H9 (cell line): ENCODE measurements around the gene ZNF878. TPM values are rescaled to one million over a fixed set of nuclear protein-coding genes. Genes with fewer than 3 reads are reported as not detected.

ENCODE experiments used
- DNase-seq: peaks from one replicate; pipeline ENCODE4 v3.0.0-alpha.2; 2017
- H2AFZ ChIP-seq: one replicate; pipeline ENCODE4 v1.6.1; 2013; ENCODE audit warnings: mild to moderate bottlenecking, low read length, control low read depth, moderate library complexity
- H2AK5ac ChIP-seq: 2 replicates; pipeline ENCODE4 v1.6.1; 2013; ENCODE audit warnings: low read length, control low read depth, mixed read lengths; ENCODE audit not compliant: insufficient read length
- H2BK120ac ChIP-seq: one replicate; pipeline ENCODE4 v1.6.1; 2013; ENCODE audit warnings: low read depth, mild to moderate bottlenecking, low read length, control low read depth, inconsistent platforms; ENCODE audit not compliant: poor library complexity, severe bottlenecking
- H2BK12ac ChIP-seq: 2 replicates; pipeline ENCODE4 v1.6.1; 2013; ENCODE audit warnings: low read length, control low read depth, mixed read lengths, low read depth; ENCODE audit not compliant: insufficient read length
- H2BK15ac ChIP-seq: 2 replicates; pipeline ENCODE4 v1.6.1; 2013; ENCODE audit warnings: low read depth, low read length, control low read depth
- H2BK20ac ChIP-seq: one replicate; pipeline ENCODE4 v1.6.1; 2013; ENCODE audit warnings: low read depth, mild to moderate bottlenecking, low read length, control low read depth, inconsistent platforms; ENCODE audit not compliant: poor library complexity, severe bottlenecking
- H2BK5ac ChIP-seq: 2 replicates; pipeline ENCODE4 v1.6.1; 2013; ENCODE audit warnings: low read length, control low read depth, mixed read lengths; ENCODE audit not compliant: insufficient read length
- H3K14ac ChIP-seq: 2 replicates; pipeline ENCODE4 v1.6.1; 2013; ENCODE audit warnings: low read length, control low read depth; ENCODE audit not compliant: insufficient read depth
- H3K18ac ChIP-seq: 2 replicates; pipeline ENCODE4 v1.6.1; 2013; ENCODE audit warnings: low read depth, mild to moderate bottlenecking, mixed read lengths, low read length, control low read depth; ENCODE audit not compliant: insufficient read length
- H3K23ac ChIP-seq: 2 replicates; pipeline ENCODE4 v1.6.1; 2013; ENCODE audit warnings: low read length, control low read depth, mixed read lengths, low read depth; ENCODE audit not compliant: insufficient read length
- H3K23me2 ChIP-seq: 2 replicates; pipeline ENCODE4 v1.6.1; 2013; ENCODE audit warnings: low read depth, mild to moderate bottlenecking, mixed read lengths, low read length, control low read depth; ENCODE audit not compliant: insufficient read length, poor library complexity, severe bottlenecking
- H3K27ac ChIP-seq: 2 replicates; pipeline ENCODE4 v1.5.1; 2013; ENCODE audit warnings: low read length, control low read depth, mixed read lengths, low read depth; ENCODE audit not compliant: insufficient read length
- H3K27me3 ChIP-seq: 2 replicates; pipeline ENCODE4 v1.6.1; 2013; ENCODE audit warnings: low read length, control low read depth, inconsistent platforms; ENCODE audit not compliant: insufficient read depth
- H3K4ac ChIP-seq: 2 replicates; pipeline ENCODE4 v1.6.1; 2013; ENCODE audit warnings: low read depth, mild to moderate bottlenecking, control low read depth, inconsistent platforms, low read length, moderate library complexity
- H3K4me1 ChIP-seq: 2 replicates; pipeline ENCODE4 v1.6.1; 2013; ENCODE audit warnings: low read length, control low read depth, inconsistent platforms; ENCODE audit not compliant: insufficient read depth
- H3K4me2 ChIP-seq: 2 replicates; pipeline ENCODE4 v1.6.1; 2013; ENCODE audit warnings: low read length, control low read depth, mixed read lengths; ENCODE audit not compliant: insufficient read length, insufficient read depth
- H3K56ac ChIP-seq: 2 replicates; pipeline ENCODE4 v1.6.1; 2013; ENCODE audit warnings: low read depth, mild to moderate bottlenecking, mixed read lengths, low read length, control low read depth; ENCODE audit not compliant: insufficient read length
- H3K79me1 ChIP-seq: 2 replicates; pipeline ENCODE4 v1.6.1; 2013; ENCODE audit warnings: low read depth, mild to moderate bottlenecking, moderate library complexity, low read length, control low read depth, inconsistent platforms; ENCODE audit not compliant: insufficient read depth, poor library complexity, severe bottlenecking
- H3K79me2 ChIP-seq: 2 replicates; pipeline ENCODE4 v1.6.1; 2013; ENCODE audit warnings: low read length, control low read depth, inconsistent platforms; ENCODE audit not compliant: insufficient read depth
- H3K9ac ChIP-seq: 2 replicates; pipeline ENCODE4 v1.6.1; 2013; ENCODE audit warnings: low read length, control low read depth, mixed read lengths; ENCODE audit not compliant: insufficient read length; ENCODE audit errors: extremely low read depth
- H3K9me3 ChIP-seq: one replicate; pipeline ENCODE4 v1.6.1; 2013; ENCODE audit warnings: low read depth, low read length, inconsistent platforms; ENCODE audit not compliant: control insufficient read depth
- H3T11ph ChIP-seq: one replicate; pipeline ENCODE4 v1.6.1; 2013; ENCODE audit warnings: mild to moderate bottlenecking, low read length, control low read depth, inconsistent platforms
- H4K20me1 ChIP-seq: one replicate; pipeline ENCODE4 v1.6.1; 2013; ENCODE audit not compliant: control insufficient read depth, insufficient read length, insufficient read depth
- H4K5ac ChIP-seq: 2 replicates; pipeline ENCODE4 v1.6.1; 2013; ENCODE audit warnings: low read depth, mild to moderate bottlenecking, mixed read lengths, low read length, control low read depth; ENCODE audit not compliant: insufficient read length
- H4K8ac ChIP-seq: replicated peaks from 2 replicates; pipeline ENCODE4 v1.6.1; 2013; ENCODE audit warnings: low read length, control low read depth, mixed read lengths, low read depth; ENCODE audit not compliant: insufficient read length
- H4K91ac ChIP-seq: 2 replicates; pipeline ENCODE4 v1.6.1; 2013; ENCODE audit warnings: low read depth, mild to moderate bottlenecking, moderate library complexity, mixed read lengths, low read length, control low read depth; ENCODE audit not compliant: insufficient read length
- H3K27ac Mint-ChIP-seq, 3 experiments: 2 replicates in 2 of 3; 3 replicates in 1 of 3; pipeline ENCODE4 v1.8.0; 2020 to 2021; ENCODE audit warnings: mixed read lengths in 3 of 3, mild to moderate bottlenecking in 1 of 3, moderate library complexity in 1 of 3
- H3K27me3 Mint-ChIP-seq: 2 replicates; pipeline ENCODE4 v1.8.0; 2021; ENCODE audit warnings: low read depth, mild to moderate bottlenecking, moderate library complexity, mixed read lengths
- H3K36me3 Mint-ChIP-seq, 3 experiments: 2 replicates in 2 of 3; 3 replicates in 1 of 3; pipeline ENCODE4 v1.8.0; 2020 to 2021; ENCODE audit warnings: low read depth in 3 of 3, mixed read lengths in 3 of 3; ENCODE audit not compliant: insufficient read depth in 1 of 3
- H3K4me1 Mint-ChIP-seq, 2 experiments: 2 replicates each; pipeline ENCODE4 v1.8.0; 2020; ENCODE audit warnings: mixed read lengths in 2 of 2
- H3K4me3 Mint-ChIP-seq, 2 experiments: 2 replicates in 1 of 2; 3 replicates in 1 of 2; pipeline ENCODE4 v1.8.0; 2020 to 2021; ENCODE audit warnings: mild to moderate bottlenecking in 2 of 2, mixed read lengths in 2 of 2, moderate library complexity in 1 of 2
- H3K9me3 Mint-ChIP-seq, 2 experiments: 2 replicates in 1 of 2; 3 replicates in 1 of 2; pipeline ENCODE4 v1.8.0; 2020; ENCODE audit warnings: mild to moderate bottlenecking in 2 of 2, mixed read lengths in 2 of 2, moderate library complexity in 1 of 2
- WGBS: extraction: QIAGEN DNeasy Blood & Tissue Kit; methylation state at CpG from one replicate; pipeline ENCODE4 v1.1.7; 2013; ENCODE audit warnings: missing lambda C conversion rate, low lambda C conversion rate, mixed read lengths; ENCODE audit not compliant: insufficient read length; ENCODE audit errors: extremely low coverage; 5-methylcytosine and 5-hydroxymethylcytosine counted together
- total RNA-seq: library from RNA; stranded (reverse); gene quantifications from 2 replicates; pipeline ENCODE4 v1.2.1, GENCODE V29; 2021
- TF ChIP-seq, protein P1 (sequence below): fragments of 200-600 bp; sonication (generic); conservative IDR thresholded peaks from 3 replicates; pipeline ENCODE4 v1.8.0; 2021; ENCODE audit warnings: antibody characterized with exemption, mild to moderate bottlenecking

ZNF878 gene
- total RNA-seq, 1 experiment from 2014 or later: 5.4 TPM

DNA sequence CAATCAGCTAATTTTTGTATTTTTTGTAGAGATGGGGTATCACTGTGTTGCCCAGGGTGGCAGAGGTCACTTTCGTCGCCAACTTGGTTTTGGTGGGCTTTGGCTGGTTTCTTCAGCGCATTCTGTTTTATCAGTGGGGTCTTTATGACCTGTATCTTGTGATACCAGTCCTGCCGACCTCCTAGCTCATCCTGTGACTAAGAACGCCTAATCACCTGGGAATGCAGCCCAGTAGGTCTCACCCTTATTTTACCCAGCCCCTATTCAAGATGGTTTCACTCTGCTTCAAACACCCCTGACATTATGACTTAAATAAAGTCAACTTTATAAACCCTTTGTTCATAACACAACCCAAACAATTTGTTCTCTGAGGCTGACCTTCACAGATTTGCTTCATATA lies 3.0 kb upstream of the ZNF878 start:
- H3K9me3 Mint-ChIP-seq: peaks cover 6% of the 10 kb centered on the region in 2 experiments
- TF ChIP-seq, protein P1, sequence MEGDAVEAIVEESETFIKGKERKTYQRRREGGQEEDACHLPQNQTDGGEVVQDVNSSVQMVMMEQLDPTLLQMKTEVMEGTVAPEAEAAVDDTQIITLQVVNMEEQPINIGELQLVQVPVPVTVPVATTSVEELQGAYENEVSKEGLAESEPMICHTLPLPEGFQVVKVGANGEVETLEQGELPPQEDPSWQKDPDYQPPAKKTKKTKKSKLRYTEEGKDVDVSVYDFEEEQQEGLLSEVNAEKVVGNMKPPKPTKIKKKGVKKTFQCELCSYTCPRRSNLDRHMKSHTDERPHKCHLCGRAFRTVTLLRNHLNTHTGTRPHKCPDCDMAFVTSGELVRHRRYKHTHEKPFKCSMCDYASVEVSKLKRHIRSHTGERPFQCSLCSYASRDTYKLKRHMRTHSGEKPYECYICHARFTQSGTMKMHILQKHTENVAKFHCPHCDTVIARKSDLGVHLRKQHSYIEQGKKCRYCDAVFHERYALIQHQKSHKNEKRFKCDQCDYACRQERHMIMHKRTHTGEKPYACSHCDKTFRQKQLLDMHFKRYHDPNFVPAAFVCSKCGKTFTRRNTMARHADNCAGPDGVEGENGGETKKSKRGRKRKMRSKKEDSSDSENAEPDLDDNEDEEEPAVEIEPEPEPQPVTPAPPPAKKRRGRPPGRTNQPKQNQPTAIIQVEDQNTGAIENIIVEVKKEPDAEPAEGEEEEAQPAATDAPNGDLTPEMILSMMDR: no peak

More for the DNA sequence above, 3.0 kb upstream of the ZNF878 start:
- H3K23ac ChIP-seq: no peak overlapping the region
- H2BK20ac ChIP-seq: no peak overlapping the region
- no peak overlapping the region for H2BK15ac ChIP-seq
- H3K4ac ChIP-seq: no peak overlapping the region
- no peak overlapping the region for H4K8ac ChIP-seq
- no peak for DNase-seq
- H3K14ac ChIP-seq: no peak overlapping the region
- no peak overlapping the region for H2AFZ ChIP-seq
- WGBS: no CpG with 5 or more reads among the region's 5 CpGs
- no peak overlapping the region for H2BK120ac ChIP-seq
- Mint-ChIP-seq H3K27ac (no peak overlapping the region), H3K4me1 (peaks cover 12 to 23% of the 10 kb centered on the region in 2 experiments), H3K36me3 (peaks cover 0 to 2% (median 0%) of the 10 kb centered on the region in 3 experiments; a peak in 2 of 7 replicates), H3K27me3 (peaks cover 24% of the 10 kb centered on the region), H3K4me3 (no peak overlapping the region)
- no peak overlapping the region for H2BK5ac ChIP-seq
- no peak overlapping the region for H4K5ac ChIP-seq
- peaks cover 9% of the 10 kb centered on the region for H3K23me2 ChIP-seq
- no peaks in the 10 kb centered on the region for H4K20me1 ChIP-seq
- no peak overlapping the region for H3K27ac ChIP-seq
- no peak overlapping the region for H3K56ac ChIP-seq
- H3K4me2 ChIP-seq: no peak overlapping the region
- H3T11ph ChIP-seq: no peak overlapping the region
- H3K79me1 ChIP-seq: no peaks in the 10 kb centered on the region
- H3K18ac ChIP-seq: no peak overlapping the region
- no peaks in the 10 kb centered on the region for H3K79me2 ChIP-seq
- H2AK5ac ChIP-seq: no peak overlapping the region
- H3K9ac ChIP-seq: no peak overlapping the region
- H4K91ac ChIP-seq: no peak overlapping the region
- H3K9me3 ChIP-seq: no peaks in the 10 kb centered on the region
- H3K27me3 ChIP-seq: no peaks in the 10 kb centered on the region
- no peak overlapping the region for H2BK12ac ChIP-seq
- H3K4me1 ChIP-seq: no peaks in the 10 kb centered on the region
